HCT116 (cell line): ENCODE data around the gene TDRD10. TPM values are rescaled to one million over a fixed set of nuclear protein-coding genes. Genes with fewer than 3 reads are reported as not detected.
A peak's percentile ranks its signal among the peaks of the same experiment; 100 is the strongest.

Source experiments
- ATF3 ChIP-seq: IDR thresholded peaks from 2 replicates; pipeline ENCODE4 v1.6.1; 2012
- CEBPB ChIP-seq: IDR thresholded peaks from 2 replicates; pipeline ENCODE4 v1.6.1; 2012; ENCODE audit warnings: low read depth
- EZH2phosphoT487 ChIP-seq: fragments of 200-600 bp; IDR thresholded peaks from 2 replicates; pipeline ENCODE4 v1.6.1; 2018; ENCODE audit warnings: antibody characterized with exemption, borderline replicate concordance
- JUND ChIP-seq: IDR thresholded peaks from 2 replicates; pipeline ENCODE4 v1.6.1; 2012
- POLR2A ChIP-seq: IDR thresholded peaks from 2 replicates; pipeline ENCODE4 v1.7.0; 2011; ENCODE audit warnings: borderline replicate concordance; ENCODE audit not compliant: insufficient read depth, insufficient read length; ENCODE audit errors: extremely low read depth
- RAD21 ChIP-seq: IDR thresholded peaks from 2 replicates; pipeline ENCODE4 v1.6.1; 2012; ENCODE audit warnings: low read depth, mild to moderate bottlenecking
- SP1 ChIP-seq: IDR thresholded peaks from 2 replicates; pipeline ENCODE4 v1.6.1; 2012; ENCODE audit warnings: low read depth
- SRF ChIP-seq: IDR thresholded peaks from 2 replicates; pipeline ENCODE4 v1.6.1; 2012; ENCODE audit warnings: low read depth
- YY1 ChIP-seq: IDR thresholded peaks from 2 replicates; pipeline ENCODE4 v1.6.1; 2011; ENCODE audit warnings: low read length, low read depth, moderate library complexity, mild to moderate bottlenecking; ENCODE audit not compliant: insufficient replicate concordance; ENCODE audit errors: extremely low read depth
- ZNF274 ChIP-seq: fragments of 200-500 bp; sonication (Bioruptor generic); IDR thresholded peaks from 2 replicates; pipeline ENCODE4 v1.6.1; 2014; ENCODE audit warnings: mild to moderate bottlenecking, low read depth, low read length, inconsistent platforms
- total RNA-seq: library from RNA; stranded (reverse); gene quantifications from one replicate; pipeline ENCODE4 v1.2.1, GENCODE V29; 2021; ENCODE audit not compliant: unreplicated experiment
- TF ChIP-seq, protein P1 (sequence below): IDR thresholded peaks from 2 replicates; pipeline ENCODE4 v1.6.1; 2012; ENCODE audit warnings: low read depth
- TF ChIP-seq, protein P2 (sequence below): IDR thresholded peaks from 2 replicates; pipeline ENCODE4 v1.6.1; 2012

Gene TDRD10
- total RNA-seq, 1 experiment from 2014 or later, result not detected

DNA sequence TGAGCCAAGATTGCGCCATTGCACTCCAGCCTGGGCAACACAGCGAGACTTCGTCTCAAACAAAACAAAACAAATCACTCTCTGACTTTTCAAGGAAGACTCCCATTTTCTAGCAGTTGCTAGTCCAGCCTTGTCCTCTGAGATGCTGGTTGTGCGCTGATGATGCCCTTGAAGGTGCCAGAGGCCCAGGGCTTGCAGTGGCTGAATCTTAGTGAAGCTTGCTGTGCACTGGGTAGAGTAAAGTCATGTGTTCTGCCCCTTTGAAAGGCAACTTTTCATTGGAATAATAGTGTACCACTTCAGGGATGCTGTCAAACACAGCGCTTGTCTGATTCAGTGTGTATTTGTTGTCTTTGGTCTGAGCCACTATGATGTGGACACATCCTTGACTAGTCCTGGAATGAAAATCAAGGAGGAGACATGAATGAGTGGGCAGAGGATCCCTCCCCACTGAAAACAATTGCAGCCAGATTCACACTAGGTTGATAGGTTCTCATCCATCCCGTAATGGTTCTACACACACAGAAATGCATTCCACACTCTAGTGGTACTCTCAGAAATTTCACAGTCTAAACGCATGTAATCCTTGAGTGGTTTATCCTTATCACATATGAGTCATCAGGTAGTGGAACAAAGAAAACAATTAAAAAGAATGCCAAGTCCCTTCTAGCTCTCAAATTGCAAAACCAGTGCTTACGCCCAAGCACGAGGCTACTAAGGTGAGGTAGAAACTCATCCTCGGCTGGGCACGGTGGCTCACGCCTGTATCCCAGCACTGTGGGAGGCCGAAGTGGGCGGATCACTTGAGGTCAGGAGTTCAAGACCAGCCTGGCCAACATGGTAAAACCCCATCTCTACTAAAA lies 17.8 kb upstream of the TDRD10 start (continued):
- TF ChIP-seq, protein P1, sequence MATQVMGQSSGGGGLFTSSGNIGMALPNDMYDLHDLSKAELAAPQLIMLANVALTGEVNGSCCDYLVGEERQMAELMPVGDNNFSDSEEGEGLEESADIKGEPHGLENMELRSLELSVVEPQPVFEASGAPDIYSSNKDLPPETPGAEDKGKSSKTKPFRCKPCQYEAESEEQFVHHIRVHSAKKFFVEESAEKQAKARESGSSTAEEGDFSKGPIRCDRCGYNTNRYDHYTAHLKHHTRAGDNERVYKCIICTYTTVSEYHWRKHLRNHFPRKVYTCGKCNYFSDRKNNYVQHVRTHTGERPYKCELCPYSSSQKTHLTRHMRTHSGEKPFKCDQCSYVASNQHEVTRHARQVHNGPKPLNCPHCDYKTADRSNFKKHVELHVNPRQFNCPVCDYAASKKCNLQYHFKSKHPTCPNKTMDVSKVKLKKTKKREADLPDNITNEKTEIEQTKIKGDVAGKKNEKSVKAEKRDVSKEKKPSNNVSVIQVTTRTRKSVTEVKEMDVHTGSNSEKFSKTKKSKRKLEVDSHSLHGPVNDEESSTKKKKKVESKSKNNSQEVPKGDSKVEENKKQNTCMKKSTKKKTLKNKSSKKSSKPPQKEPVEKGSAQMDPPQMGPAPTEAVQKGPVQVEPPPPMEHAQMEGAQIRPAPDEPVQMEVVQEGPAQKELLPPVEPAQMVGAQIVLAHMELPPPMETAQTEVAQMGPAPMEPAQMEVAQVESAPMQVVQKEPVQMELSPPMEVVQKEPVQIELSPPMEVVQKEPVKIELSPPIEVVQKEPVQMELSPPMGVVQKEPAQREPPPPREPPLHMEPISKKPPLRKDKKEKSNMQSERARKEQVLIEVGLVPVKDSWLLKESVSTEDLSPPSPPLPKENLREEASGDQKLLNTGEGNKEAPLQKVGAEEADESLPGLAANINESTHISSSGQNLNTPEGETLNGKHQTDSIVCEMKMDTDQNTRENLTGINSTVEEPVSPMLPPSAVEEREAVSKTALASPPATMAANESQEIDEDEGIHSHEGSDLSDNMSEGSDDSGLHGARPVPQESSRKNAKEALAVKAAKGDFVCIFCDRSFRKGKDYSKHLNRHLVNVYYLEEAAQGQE, result no peak
- TF ChIP-seq YY1, result no peak
- peak; percentile 43 for TF ChIP-seq JUND
- TF ChIP-seq, protein P2, sequence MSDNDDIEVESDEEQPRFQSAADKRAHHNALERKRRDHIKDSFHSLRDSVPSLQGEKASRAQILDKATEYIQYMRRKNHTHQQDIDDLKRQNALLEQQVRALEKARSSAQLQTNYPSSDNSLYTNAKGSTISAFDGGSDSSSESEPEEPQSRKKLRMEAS, result peak; percentile 64
- peak; percentile 60; the same call in 1 of the 2 replicates for TF ChIP-seq CEBPB
- TF ChIP-seq EZH2phosphoT487, result no peak
- TF ChIP-seq ATF3, result no peak
- no peak for TF ChIP-seq SRF
- no peak for TF ChIP-seq RAD21
- TF ChIP-seq ZNF274, result no peak
- peak; percentile 17; the same call in 1 of the 2 replicates for TF ChIP-seq SP1
- no peak for TF ChIP-seq POLR2A
- TF ChIP-seq, all 23 proteins: peak for 6
